ENCODE results near the gene L3MBTL4. TPM values are rescaled to one million over a fixed set of nuclear protein-coding genes. Genes with fewer than 3 reads are reported as not detected.

The L3MBTL4 gene
- total RNA-seq, 1 donor, result 8.1 TPM

- DNase-seq (ENCODE audit: low read depth in 2 of 3, low spot score in 2 of 3), result no peak
Measured at GRCh38 chr18:5939801-5940667, 474.7 kb downstream of the L3MBTL4 start.

- no peak for DNase-seq (ENCODE audit: low read depth in 2 of 3, low spot score in 2 of 3)
Measured at GRCh38 chr18:5937795-5938194, 476.9 kb downstream of the L3MBTL4 start.

- no peak for DNase-seq (ENCODE audit: low read depth in 2 of 3, low spot score in 2 of 3)
Measured at GRCh38 chr18:5937121-5937520, 477.6 kb downstream of the L3MBTL4 start.

- DNase-seq (ENCODE audit: low read depth in 2 of 3, low spot score in 2 of 3), result no peak
Measured at GRCh38 chr18:5930789-5931188, 483.9 kb downstream of the L3MBTL4 start.

- DNase-seq (ENCODE audit: low read depth in 2 of 3, low spot score in 2 of 3), result no peak
Measured at GRCh38 chr18:5918205-5918858, 496.4 kb downstream of the L3MBTL4 start.

GRCh38 chr18:5914951-5915350, 499.8 kb downstream of the L3MBTL4 start:
- DNase-seq (ENCODE audit: low read depth in 2 of 3, low spot score in 2 of 3), result no peak

- DNase-seq (ENCODE audit: low read depth in 2 of 3, low spot score in 2 of 3), result no peak
Measured at GRCh38 chr18:5914016-5914415, 500.7 kb downstream of the L3MBTL4 start.

GRCh38 chr18:5912566-5912965, 502.1 kb downstream of the L3MBTL4 start:
- no peak for DNase-seq (ENCODE audit: low read depth in 2 of 3, low spot score in 2 of 3)

- DNase-seq (ENCODE audit: low read depth in 2 of 3, low spot score in 2 of 3), result no peak
Measured at GRCh38 chr18:5909125-5909524, 505.6 kb downstream of the L3MBTL4 start.

Small RNAs within 50 kb of the gene (small RNA-seq; reads per million reads assigned to genes)
- gene RNU5F-3P (not detected), gene RNU6-349P (not detected)

Measured in hematopoietic multipotent progenitor cell (in vitro differentiated cells).